Stimulated activated CD8-positive, alpha-beta memory T cell treated with anti-CD3 and anti-CD28 coated beads, Interleukin-15, amount 100 ng/mL, for 48 hours (primary cell): ENCODE measurements around the gene SLAMF7.
"Not testable (repeated sequence)": the region's sequence is repeated elsewhere in the genome, so short reads cannot be mapped to it uniquely, and the experiment has no call there.

ENCODE experiments used
- DNase-seq, 2 donors: peaks; one replicate each; pipeline ENCODE4 v3.0.0-alpha.2; 2020; ENCODE audit warnings: low read depth in 2 of 2

SLAMF7 gene, protein sequence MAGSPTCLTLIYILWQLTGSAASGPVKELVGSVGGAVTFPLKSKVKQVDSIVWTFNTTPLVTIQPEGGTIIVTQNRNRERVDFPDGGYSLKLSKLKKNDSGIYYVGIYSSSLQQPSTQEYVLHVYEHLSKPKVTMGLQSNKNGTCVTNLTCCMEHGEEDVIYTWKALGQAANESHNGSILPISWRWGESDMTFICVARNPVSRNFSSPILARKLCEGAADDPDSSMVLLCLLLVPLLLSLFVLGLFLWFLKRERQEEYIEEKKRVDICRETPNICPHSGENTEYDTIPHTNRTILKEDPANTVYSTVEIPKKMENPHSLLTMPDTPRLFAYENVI

DNA sequence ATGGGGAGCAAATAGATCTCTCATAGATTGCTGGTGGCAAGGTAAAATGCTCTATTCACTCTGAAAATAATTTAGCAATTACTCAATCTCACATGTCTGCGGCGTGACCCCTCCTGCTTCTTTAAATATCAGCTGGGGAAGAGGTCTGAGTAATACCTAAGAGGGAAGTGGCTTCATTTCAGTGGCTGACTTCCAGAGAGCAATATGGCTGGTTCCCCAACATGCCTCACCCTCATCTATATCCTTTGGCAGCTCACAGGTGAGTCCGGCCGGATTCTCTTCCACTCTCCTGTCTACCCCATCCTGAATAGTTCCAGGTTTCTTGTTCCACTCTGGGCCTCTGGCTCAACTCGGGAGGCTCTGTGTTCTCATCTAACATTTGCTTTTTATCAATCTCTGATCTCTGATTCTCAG lies at the start of gene SLAMF7:
Gene SLAMF7 (plus strand): TSS at position 150 of the 414 bp plus-strand sequence. CDS start 55 bp downstream, at position 205.
- DNase-seq: no peak

- DNase-seq: not testable (repeated sequence)
Observed at GRCh38 chr1:160692390-160692789, 46.7 kb upstream of the SLAMF7 start.

GRCh38 chr1:160702100-160702499 lies 36.9 kb upstream of the SLAMF7 start:
- DNase-seq: no peak

DNA sequence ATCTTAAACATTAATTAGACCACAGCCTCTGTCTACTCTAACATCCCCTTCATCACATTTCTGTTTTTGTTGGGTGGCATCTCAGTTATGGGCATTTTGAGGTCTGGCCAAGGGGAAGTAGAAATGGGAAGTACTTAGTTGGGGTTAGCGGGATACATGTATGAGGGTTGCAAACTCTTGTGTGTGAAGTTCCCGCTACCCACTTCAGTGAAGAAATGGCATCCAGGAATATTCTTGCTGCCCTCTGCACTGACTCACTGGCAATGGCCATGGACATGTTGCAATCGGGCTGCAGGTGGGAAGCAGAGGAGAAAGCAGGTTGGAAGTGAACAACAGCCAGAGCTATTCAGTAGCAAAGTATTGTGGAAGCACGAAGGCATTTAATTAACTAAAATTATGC lies 34.8 kb upstream of the SLAMF7 start:
- DNase-seq: no peak

DNA sequence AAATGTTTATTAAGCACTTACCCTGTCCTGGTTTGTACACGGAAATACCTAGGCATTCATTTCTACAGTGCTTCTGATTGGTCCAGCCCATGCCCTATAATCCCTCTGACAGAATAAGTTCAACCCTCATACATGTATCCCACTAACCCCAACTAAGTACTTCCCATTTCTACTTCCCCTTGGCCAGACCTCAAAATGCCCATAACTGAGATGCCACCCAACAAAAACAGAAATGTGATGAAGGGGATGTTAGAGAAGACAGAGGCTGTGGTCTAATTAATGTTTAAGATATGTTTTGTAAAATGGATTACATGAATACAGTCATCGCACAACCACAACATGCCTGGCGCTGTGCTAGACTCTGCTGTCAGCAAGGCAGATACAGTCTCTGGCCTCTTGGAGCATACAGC lies 33.8 kb upstream of the SLAMF7 start:
- not testable (repeated sequence) for DNase-seq

- no peak for DNase-seq
Observed at GRCh38 chr1:160705742-160706141, 33.3 kb upstream of the SLAMF7 start.

DNA sequence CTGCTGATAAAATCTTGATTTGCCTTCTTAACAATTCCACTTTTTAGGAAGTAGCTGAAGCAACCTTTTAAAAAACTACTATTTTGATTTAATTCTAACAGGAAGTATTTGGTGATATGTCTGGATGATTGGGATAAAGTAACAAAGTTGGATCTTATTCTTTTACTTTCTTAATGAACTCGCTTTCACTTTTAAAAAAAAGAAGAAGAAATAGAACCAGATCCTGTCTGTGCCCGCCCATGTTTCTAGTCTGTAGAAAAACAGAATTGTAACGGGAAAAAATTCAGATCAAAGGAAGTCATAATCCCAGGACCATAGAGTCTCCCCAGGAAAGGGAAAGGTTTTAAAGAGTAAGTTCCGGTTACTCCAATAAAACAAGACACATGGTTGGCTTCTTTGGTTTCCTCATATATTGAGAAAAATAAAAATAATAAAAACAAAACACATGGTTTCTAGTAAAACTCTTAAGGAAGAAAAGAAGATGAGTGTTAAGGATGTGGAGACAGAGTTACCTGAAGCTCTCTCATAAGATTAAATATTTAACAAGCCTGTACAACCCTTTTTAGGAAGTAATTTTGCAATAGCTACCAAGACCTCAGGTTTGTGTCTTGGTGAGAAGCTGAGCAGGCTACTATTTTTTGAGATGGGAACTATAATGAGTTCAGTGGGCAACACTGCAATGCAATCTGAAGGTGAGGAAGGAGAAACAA lies 32.4 kb upstream of the SLAMF7 start:
- no peak for DNase-seq

- DNase-seq: no peak
Observed at GRCh38 chr1:160707236-160708064, 31.6 kb upstream of the SLAMF7 start.

- no peak for DNase-seq
Observed at GRCh38 chr1:160708118-160708517, 30.9 kb upstream of the SLAMF7 start.

DNA sequence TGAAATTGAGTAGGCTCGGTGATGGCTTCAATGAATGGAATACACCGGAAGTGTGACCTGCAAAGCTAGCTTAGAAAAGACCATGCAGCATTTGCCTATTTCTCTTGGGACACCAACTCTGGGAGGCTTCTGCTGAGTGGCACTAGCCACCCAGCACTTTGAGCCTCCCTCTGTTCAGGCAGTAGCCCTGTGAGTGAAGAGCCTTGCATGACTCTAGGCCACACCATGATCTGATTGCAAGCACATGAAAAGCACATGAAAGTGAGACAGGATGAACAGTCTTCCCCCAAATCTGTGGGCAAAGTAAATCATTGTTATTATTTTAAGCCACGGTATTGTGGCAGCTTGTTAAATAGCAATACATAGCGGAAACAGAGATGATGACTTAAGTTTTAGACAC lies 30.2 kb upstream of the SLAMF7 start:
- DNase-seq: no peak

- DNase-seq: no peak
Observed at GRCh38 chr1:160709715-160710114, 29.3 kb upstream of the SLAMF7 start.

DNA sequence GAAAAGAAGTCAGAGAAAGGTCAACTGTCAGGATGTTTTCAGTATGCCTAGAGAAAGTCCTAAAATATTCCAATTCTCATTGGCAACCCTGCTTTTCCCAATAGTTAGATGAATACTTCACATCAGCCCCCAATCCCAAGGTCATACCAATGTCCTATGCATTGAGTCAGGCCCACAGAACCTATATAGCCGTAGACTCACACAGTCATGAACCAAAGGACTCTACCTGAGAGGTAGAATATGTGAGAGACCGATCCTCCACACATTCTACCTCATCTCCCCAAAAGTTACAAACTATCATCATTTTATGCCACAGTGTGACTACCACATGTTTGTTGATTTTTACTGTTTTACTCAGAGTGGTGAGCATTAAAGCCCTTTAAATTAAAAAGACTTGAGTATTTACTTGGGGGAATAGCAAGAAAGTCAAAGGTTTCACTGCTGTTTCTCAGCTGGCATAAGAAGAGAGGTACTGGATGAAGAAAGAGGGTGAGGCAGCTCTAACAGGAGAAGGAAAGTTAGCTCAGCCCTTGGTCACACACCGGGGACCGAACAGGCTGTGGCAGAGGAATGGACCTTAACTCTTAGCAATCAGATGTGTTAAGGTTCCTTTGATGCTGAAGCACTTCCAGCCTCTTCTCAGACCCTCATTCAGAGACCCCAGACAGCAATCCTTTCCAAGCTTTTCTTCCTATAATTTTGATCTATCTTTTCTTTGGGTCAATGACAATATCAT lies 28.4 kb upstream of the SLAMF7 start:
- DNase-seq: no peak

DNA sequence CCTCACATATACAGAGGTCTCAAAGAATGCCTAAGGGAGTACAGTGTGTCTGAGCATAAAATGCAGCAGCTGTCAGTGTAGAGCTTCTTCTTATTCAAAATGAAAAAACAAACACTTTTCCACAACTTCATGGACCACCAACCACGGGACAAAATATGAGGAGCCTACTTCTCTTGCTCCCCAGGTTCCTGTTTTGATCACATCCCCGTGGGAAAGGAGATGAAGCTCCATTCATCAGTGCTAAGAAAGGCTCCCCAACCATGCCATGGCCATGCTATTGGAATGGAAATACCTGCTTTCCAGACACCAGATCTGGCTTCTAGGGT lies 27.8 kb upstream of the SLAMF7 start:
- no peak for DNase-seq

DNA sequence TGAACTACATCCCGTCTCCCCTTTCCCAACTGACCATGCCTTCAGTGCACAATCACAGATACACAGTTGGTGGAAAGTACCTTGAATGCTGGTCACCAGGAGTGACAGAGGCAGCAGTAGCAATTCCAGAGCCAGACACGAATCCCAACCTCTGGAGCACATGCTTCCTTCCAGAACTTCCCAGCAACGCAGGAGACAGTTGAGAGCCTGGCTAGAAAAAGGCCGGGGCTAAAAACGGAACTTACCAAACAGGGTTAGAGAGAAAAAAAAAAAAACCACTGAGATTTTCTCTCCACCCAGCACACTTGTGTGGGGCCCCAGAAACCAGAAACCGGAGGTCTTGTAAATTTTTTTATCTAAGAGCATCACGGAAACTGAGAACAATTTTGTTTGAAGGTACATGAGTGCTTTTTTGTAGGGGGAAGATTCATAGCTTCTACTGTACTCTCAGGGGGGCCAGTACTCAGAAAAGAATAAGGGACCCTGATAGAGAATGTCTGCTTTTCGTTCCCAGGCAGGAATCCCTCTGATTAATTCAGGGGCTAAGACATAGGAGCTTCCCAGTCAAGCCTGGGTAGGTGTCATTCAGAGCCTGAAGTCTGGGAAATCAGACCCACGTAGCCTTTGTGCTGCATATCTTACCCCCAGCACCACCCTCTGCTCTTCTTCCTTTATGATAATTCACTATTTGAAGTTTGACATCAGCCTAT lies 27.3 kb upstream of the SLAMF7 start, which contains the start of gene CD48:
Gene CD48 (minus strand): TSS at position 221 of the 710 bp plus-strand sequence. CDS start 59 bp downstream, at position 162.
- no peak for DNase-seq

DNA sequence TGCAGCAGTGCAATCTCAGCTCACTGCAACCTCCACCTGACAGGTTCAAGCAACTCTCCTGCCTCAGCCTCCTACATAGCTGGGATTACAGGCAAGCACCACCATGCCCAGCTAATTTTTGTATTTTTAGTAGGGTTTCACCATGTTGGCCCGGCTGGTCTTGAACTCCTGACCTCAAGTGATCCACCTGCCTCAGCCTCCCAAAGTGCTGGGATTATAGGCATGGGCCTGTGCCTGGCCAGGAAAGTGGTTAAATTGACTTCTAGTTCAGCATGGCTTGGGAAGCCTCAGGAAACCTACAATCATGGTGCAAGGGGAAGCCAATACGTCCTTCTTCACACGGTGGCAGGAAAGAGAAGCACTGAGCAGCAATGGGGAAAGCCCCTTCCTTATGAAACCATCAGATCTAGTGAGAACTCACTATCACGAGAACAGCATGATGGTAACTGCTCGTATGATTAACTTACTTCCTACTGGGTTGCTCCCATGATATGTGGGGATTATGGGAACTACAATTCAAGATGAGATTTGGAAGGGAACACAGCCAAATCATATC lies 26.4 kb upstream of the SLAMF7 start:
- not testable (repeated sequence) for DNase-seq

DNA sequence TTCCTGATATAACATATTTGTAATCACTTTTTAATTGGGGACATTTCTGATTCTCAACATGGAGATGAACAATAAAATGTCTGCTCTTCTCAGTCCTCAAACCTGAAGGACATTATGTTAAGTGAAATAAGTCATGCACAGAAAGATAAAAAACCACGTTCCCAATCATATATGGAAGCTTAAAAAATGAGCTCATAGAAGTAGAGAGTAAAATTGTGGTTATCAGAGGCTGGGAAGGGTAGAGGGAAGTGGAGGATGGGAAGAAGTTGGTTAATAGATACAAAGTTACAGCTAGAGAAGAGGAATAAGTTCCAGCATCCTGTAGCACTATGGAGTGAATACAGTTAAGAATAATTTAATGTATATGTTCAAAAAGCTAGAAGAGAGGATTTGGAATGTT lies 25.9 kb upstream of the SLAMF7 start:
- no peak for DNase-seq

DNA sequence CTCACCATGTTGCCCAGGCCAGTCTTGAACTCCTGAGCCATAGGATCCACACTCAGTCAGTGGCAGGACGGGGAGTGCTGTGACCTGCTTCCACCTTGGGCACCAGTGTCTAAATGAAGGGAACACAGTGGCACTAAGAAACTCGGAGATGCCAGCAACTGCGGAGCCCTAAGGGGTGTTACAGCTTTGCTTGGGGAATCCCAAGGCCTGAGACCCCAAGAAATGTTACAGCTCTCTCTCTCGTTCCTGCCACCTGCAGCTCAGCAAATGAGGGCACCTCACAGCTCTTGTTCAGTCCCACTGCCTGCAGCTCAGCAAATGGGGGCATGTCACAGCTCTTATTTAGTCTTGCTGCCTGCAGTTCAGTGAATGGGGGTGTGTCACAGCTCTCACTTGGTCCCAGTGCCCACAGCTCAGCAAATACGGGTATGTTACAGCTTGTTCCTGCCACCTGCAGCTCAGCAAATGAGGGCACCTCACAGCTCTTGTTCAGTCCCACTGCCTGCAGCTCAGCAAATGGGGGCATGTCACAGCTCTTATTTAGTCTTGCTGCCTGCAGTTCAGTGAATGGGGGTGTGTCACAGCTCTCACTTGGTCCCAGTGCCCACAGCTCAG lies 24.9 kb upstream of the SLAMF7 start:
- DNase-seq: not testable (repeated sequence)

- no peak for DNase-seq
Observed at GRCh38 chr1:160716013-160716412, 23.0 kb upstream of the SLAMF7 start.

DNA sequence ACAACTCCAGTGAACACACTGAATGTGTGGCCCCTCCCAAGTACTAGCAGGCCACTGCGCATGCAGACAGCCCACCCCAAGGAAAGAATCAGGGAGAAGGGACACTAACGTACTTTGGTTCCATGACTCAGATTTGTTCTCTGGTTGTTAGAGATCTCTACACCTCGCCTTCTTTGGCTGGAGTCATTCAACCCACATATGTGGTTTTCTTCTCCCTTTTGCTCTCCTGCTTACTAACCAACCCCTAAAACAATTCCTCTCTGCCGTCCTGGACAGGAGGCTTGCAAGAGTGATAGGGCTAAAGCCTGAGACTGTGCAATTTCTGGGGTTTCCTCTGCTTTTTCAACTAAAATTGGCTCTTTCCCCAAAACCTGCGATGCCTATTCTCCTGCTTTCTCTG lies 21.7 kb upstream of the SLAMF7 start:
- DNase-seq: no peak

DNA sequence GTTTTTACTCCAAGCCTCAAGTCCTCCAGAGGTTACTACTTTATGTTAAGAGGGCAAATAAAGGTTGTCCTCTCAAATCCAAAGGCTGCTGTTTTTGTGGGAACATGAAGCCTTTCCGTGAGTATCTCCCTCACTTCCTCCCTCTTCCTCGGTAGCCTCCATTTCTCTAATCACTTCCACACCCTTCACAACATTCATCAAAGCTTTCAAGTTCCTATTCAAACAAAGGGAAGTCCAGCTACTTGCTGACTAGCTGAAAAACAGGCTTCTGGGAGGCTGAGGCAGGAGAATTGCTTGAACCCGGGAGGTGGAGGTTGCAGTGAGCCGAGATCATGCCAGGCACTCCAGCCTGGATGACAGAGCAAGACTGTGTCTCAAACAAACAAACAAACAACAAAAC lies 20.8 kb upstream of the SLAMF7 start:
- no peak for DNase-seq
